Endothelial cell of umbilical vein (primary cell): Measurements from ENCODE around the gene CLSTN2.

Experiments
- EZH2 ChIP-seq: IDR thresholded peaks from 2 replicates; pipeline ENCODE4 v1.6.1; 2012; ENCODE audit warnings: borderline replicate concordance, low read depth, mild to moderate bottlenecking, moderate library complexity, low read length, inconsistent platforms; ENCODE audit not compliant: severe bottlenecking
- JUN ChIP-seq: IDR thresholded peaks from 2 replicates; pipeline ENCODE4 v1.6.1; 2011; ENCODE audit warnings: borderline replicate concordance, low read depth; ENCODE audit not compliant: insufficient read length, insufficient read depth
- POLR2A ChIP-seq: IDR thresholded peaks from 2 replicates; pipeline ENCODE4 v1.6.1; 2012; ENCODE audit warnings: low read depth, mild to moderate bottlenecking, control low read depth, low read length
- POLR2AphosphoS5 ChIP-seq: IDR thresholded peaks from 2 replicates; pipeline ENCODE4 v1.6.1; 2012; ENCODE audit warnings: low read depth, mild to moderate bottlenecking, control low read depth, low read length, moderate library complexity; ENCODE audit not compliant: insufficient read depth
- TF ChIP-seq, protein P1 (sequence below): IDR thresholded peaks from 2 replicates; pipeline ENCODE4 v1.6.1; 2011; ENCODE audit not compliant: insufficient read depth, insufficient read length
- TF ChIP-seq, protein P2 (sequence below), 2 donors: IDR thresholded peaks; 1 replicate in 1 of 2; 2 replicates in 1 of 2; pipeline ENCODE4 v1.5.1; 2011; ENCODE audit warnings: low read length in 2 of 2, mild to moderate bottlenecking in 2 of 2, moderate library complexity in 2 of 2, control low read depth in 1 of 2, inconsistent platforms in 1 of 2, low read depth in 1 of 2; ENCODE audit not compliant: insufficient read depth in 1 of 2; ENCODE audit errors: extremely low read depth in 1 of 2

DNA sequence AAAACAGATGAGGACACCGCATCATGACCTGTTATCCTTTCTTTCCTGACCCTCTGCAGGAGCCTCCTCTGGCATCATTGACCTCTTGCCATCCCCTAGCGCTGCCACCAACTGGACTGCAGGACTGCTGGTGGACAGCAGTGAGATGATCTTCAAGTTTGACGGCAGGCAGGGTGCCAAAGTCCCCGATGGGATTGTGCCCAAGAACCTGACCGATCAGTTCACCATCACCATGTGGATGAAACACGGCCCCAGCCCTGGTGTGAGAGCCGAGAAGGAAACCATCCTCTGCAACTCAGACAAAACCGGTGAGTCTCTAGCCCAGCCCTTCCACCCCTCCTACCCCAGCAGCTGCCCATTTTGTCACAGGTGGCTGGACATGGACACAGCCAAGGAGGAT lies 524.5 kb downstream of the CLSTN2 start:
- TF ChIP-seq, protein P1, sequence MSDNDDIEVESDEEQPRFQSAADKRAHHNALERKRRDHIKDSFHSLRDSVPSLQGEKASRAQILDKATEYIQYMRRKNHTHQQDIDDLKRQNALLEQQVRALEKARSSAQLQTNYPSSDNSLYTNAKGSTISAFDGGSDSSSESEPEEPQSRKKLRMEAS = no peak
- TF ChIP-seq, protein P2, sequence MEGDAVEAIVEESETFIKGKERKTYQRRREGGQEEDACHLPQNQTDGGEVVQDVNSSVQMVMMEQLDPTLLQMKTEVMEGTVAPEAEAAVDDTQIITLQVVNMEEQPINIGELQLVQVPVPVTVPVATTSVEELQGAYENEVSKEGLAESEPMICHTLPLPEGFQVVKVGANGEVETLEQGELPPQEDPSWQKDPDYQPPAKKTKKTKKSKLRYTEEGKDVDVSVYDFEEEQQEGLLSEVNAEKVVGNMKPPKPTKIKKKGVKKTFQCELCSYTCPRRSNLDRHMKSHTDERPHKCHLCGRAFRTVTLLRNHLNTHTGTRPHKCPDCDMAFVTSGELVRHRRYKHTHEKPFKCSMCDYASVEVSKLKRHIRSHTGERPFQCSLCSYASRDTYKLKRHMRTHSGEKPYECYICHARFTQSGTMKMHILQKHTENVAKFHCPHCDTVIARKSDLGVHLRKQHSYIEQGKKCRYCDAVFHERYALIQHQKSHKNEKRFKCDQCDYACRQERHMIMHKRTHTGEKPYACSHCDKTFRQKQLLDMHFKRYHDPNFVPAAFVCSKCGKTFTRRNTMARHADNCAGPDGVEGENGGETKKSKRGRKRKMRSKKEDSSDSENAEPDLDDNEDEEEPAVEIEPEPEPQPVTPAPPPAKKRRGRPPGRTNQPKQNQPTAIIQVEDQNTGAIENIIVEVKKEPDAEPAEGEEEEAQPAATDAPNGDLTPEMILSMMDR (IDR thresholded peaks at IDR 0.05; ENCODE audit: extremely low read depth in 1 of 2, insufficient read depth in 1 of 2, low read depth in 1 of 2, low read length in 2 of 2) = no peak
- TF ChIP-seq POLR2A (no peak), POLR2AphosphoS5 (no peak), JUN (no peak), EZH2 (no peak)
